Esophagus squamous epithelium (tissue), 5 donors: ENCODE data around the gene AAR2. TPM values are rescaled to one million over a fixed set of nuclear protein-coding genes. Genes with fewer than 3 reads are reported as not detected.

ENCODE experiments used
- DNase-seq: peaks from one replicate; lab custom pipeline; 2025; lab: John Stamatoyannopoulos, UW
- H3K27ac ChIP-seq, 4 donors: fragments of 200-600 bp; sonication (generic); one replicate each; pipeline ENCODE4 v1.5.1; 2016 to 2019; ENCODE audit warnings: mild to moderate bottlenecking in 1 of 4
- H3K27me3 ChIP-seq, 4 donors: fragments of 200-600 bp; sonication (generic); 1 replicate in 3 of 4; 2 replicates in 1 of 4; pipeline versions ENCODE4 v1.5.1 to v1.6.0; 2017 to 2021; ENCODE audit warnings: antibody characterized with exemption in 1 of 4
- H3K36me3 ChIP-seq, 3 donors: fragments of 200-600 bp; sonication (generic); one replicate each; pipeline ENCODE4 v1.5.1; 2016 to 2019
- H3K4me1 ChIP-seq, 3 donors: fragments of 200-600 bp; sonication (generic); one replicate each; pipeline ENCODE4 v1.5.1; 2017 to 2019
- H3K4me3 ChIP-seq, 4 donors: fragments of 200-600 bp; sonication (generic); 1 replicate in 3 of 4; 2 replicates in 1 of 4; pipeline ENCODE4 v1.5.1; 2016 to 2019; ENCODE audit warnings: mild to moderate bottlenecking in 2 of 4, moderate library complexity in 1 of 4
- H3K9me3 ChIP-seq, 3 donors: fragments of 200-600 bp; sonication (generic); one replicate each; pipeline ENCODE4 v1.5.1; 2016 to 2019
- POLR2A ChIP-seq, 4 donors: fragments of 450-650 bp; IDR thresholded peaks; one replicate each; pipeline ENCODE4 v1.6.1; 2017; ENCODE audit warnings: antibody characterized with exemption in 4 of 4, mild to moderate bottlenecking in 4 of 4, moderate library complexity in 3 of 4
- WGBS, 2 donors: methylation state at CpG; one replicate each; pipeline ENCODE4 v1.1.5; 2018; 5-methylcytosine and 5-hydroxymethylcytosine counted together
- intact Hi-C: fragments of 100-400 bp; cut with DNase I; formaldehyde crosslinking; loops from one replicate; pipeline ENCODE4 v1.15.0; 2022
- total RNA-seq, 4 donors: library from RNA; depleted of rRNA; stranded (reverse); fragments of >200 nt; gene quantifications; one replicate each; pipeline ENCODE4 v1.1.0, GENCODE V29; 2016
- TF ChIP-seq, protein P1 (sequence below), 6 experiments: fragments of 450-650 bp in 4 of 6; fragments of 200-600 bp in 2 of 6; sonication (generic) in 2 of 6; IDR thresholded peaks; one replicate each; pipeline ENCODE4 v1.5.1; 2016 to 2019; ENCODE audit warnings: antibody characterized with exemption in 6 of 6, mild to moderate bottlenecking in 4 of 6, moderate library complexity in 4 of 6
- donor health status: DM: yes; HTN: yes; CAD: no.

AAR2 gene
- total RNA-seq, 4 donors from 2014 or later = 13.8 to 27.5 (median 16.5) TPM

GRCh38 chr20:36254076-36254475 is 17.8 kb downstream of the AAR2 start:
- Histone ChIP-seq H3K4me3 (no peak overlapping the region), H3K9me3 (no peaks in the 10 kb centered on the region), H3K36me3 (peaks cover 11 to 85% (median 16%) of the 10 kb centered on the region in 3 donors), H3K27me3 (no peaks in the 10 kb centered on the region), H3K4me1 (peaks cover 0 to 29% (median 6%) of the 10 kb centered on the region in 3 donors), H3K27ac (no peak overlapping the region)
- WGBS, 2 donors = 54 to 72% methylated on average over 2 of the region's 2 CpGs
- intact Hi-C loops = no loop called here
- DNase-seq = no peak
- no peak for TF ChIP-seq POLR2A (IDR thresholded peaks at IDR 0.05)
- TF ChIP-seq, protein P1, sequence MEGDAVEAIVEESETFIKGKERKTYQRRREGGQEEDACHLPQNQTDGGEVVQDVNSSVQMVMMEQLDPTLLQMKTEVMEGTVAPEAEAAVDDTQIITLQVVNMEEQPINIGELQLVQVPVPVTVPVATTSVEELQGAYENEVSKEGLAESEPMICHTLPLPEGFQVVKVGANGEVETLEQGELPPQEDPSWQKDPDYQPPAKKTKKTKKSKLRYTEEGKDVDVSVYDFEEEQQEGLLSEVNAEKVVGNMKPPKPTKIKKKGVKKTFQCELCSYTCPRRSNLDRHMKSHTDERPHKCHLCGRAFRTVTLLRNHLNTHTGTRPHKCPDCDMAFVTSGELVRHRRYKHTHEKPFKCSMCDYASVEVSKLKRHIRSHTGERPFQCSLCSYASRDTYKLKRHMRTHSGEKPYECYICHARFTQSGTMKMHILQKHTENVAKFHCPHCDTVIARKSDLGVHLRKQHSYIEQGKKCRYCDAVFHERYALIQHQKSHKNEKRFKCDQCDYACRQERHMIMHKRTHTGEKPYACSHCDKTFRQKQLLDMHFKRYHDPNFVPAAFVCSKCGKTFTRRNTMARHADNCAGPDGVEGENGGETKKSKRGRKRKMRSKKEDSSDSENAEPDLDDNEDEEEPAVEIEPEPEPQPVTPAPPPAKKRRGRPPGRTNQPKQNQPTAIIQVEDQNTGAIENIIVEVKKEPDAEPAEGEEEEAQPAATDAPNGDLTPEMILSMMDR (IDR thresholded peaks at IDR 0.05) = no peak

DNA sequence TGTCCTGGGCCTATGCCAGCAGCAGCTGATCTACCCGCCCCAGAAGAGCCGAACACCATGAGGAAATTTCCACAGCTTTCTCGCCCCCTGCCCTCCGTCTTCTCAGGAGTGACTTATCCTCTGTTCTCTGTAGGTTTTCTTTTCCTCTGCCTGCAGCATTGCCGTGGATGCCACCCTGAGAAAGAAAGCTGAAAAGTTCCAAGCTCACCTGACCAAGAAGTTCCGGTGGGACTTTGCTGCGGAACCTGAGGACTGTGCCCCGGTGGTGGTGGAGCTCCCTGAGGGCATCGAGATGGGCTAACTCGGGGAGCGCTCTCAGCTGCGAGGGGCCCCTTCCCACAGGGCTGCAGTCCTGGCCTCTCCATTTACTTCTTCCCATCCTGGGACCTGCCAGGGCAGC is 19.2 kb downstream of the AAR2 start:
- DNase-seq = no peak
- Histone ChIP-seq H3K27me3 (no peaks in the 10 kb centered on the region), H3K9me3 (no peaks in the 10 kb centered on the region), H3K4me1 (peaks cover 0 to 22% (median 6%) of the 10 kb centered on the region in 3 donors), H3K27ac (no peak overlapping the region), H3K36me3 (peaks cover 8 to 72% (median 16%) of the 10 kb centered on the region in 3 donors), H3K4me3 (no peak overlapping the region)
- 91 to 100% methylated on average over 4 to 6 of the region's 12 CpGs for WGBS, 2 donors
- intact Hi-C loops = no loop called here
- no peak for TF ChIP-seq POLR2A (IDR thresholded peaks at IDR 0.05)
- TF ChIP-seq, protein P1 (IDR thresholded peaks at IDR 0.05) = no peak

DNA sequence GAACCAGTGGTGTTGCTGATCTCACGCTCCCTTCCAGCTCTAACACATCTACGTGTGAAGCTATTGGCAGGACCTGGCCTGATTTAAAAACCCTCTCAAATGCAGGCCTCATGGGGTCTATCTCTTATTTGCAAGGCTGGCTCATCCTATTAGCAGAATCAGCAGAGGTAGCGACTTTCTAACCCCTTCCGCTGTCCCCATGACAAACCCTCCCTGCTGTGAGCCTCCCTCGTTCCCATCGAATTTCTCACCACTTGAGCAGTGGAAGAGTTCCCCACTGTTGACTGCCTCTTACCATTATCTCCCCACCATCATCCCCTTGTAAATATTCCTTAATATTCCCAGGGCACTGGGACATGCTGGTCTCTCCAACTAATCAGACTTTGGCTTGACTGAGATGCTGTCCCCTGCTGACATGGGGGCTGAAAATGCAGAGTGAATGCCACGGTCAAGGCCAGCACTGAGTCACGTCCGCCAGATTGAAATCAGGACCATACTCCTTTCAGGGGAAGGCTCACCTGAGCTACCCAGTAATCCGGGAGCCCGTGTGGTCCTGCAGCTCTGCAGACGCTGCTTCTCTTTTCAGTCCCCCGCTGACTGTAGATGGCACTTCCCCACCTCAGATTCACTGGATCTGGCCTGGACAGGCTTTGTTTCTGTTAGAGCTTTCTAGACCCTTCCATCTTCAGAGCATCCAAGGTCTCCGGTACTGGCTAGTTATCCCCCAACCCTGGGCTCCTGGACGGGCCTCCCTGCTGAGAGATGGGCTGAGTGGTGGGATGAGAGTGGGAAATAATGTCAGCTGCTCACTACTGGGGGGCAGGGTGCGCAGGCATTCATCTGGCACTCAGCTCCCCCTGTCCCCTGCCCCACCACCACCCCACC is 23.1 kb downstream of the AAR2 start:
- Histone ChIP-seq H3K36me3 (peaks cover 8 to 34% (median 16%) of the 10 kb centered on the region in 3 donors), H3K9me3 (no peaks in the 10 kb centered on the region), H3K4me1 (no peaks in the 10 kb centered on the region), H3K27me3 (no peaks in the 10 kb centered on the region), H3K27ac (no peak overlapping the region), H3K4me3 (no peak overlapping the region)
- WGBS, 2 donors = 66 to 73% methylated on average over 9 to 16 of the region's 16 CpGs
- TF ChIP-seq, protein P1 (IDR thresholded peaks at IDR 0.05) = no peak
- TF ChIP-seq POLR2A (IDR thresholded peaks at IDR 0.05) = no peak
- DNase-seq = no peak
- intact Hi-C loops = no loop called here

GRCh38 chr20:36260316-36260715 is 24.0 kb downstream of the AAR2 start:
- Histone ChIP-seq H3K4me3 (no peak overlapping the region), H3K9me3 (no peaks in the 10 kb centered on the region), H3K27me3 (no peaks in the 10 kb centered on the region), H3K27ac (no peak overlapping the region), H3K36me3 (peaks cover 6 to 25% (median 12%) of the 10 kb centered on the region in 3 donors), H3K4me1 (no peaks in the 10 kb centered on the region)
- no peak for DNase-seq
- intact Hi-C loops = no loop called here
- 32 to 65% methylated on average over 3 to 5 of the region's 7 CpGs for WGBS, 2 donors
- TF ChIP-seq, protein P1 (IDR thresholded peaks at IDR 0.05) = no peak
- no peak for TF ChIP-seq POLR2A (IDR thresholded peaks at IDR 0.05)

DNA sequence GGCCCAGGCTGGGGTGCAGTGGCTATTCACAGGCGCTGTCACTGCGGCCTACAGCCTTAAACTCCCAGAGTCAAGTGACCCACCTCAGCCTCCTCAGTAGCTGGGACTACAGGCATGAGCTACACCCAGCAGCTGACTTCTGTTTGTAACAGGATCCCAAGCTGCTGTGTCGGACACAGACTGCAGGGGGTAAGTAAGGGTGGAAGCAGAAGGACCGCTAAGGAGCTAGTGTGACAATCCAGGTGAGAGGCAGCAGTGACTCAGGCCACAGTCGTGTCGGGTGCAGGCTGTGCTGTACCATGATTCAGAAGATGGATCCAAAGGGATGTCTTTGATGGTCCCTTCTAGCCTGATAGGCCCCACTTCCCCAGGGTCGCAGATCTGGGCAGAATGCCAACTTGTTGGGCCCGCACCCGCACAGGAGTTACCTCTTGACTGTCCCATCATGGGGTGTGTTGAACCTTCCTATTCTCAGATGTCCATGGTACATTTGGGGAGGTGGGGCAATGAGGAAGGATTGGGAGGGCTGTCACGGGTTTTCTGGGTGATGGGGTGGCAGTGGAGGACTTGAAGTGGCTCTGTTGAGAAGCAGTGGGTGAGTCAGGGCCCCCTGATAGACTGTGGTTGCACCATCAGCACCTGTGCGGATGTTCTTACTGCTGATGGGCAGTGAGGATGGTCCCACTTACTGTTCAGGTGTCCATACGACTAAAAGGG is 25.3 kb downstream of the AAR2 start:
- no peaks in the 10 kb centered on the region for H3K4me1 ChIP-seq
- H3K4me3 ChIP-seq = no peak overlapping the region
- H3K9me3 ChIP-seq = no peaks in the 10 kb centered on the region
- TF ChIP-seq POLR2A (IDR thresholded peaks at IDR 0.05) = no peak
- TF ChIP-seq, protein P1 (IDR thresholded peaks at IDR 0.05) = no peak
- peaks cover 0 to 13% (median under 1%) of the 10 kb centered on the region in 3 donors for H3K36me3 ChIP-seq
- DNase-seq = no peak
- H3K27ac ChIP-seq = no peak overlapping the region
- intact Hi-C loops = no loop called here
- no peaks in the 10 kb centered on the region for H3K27me3 ChIP-seq
- WGBS, 2 donors = 86 to 87% methylated on average over 9 to 10 of the region's 12 CpGs
